T follicular helper cell (primary cell): ENCODE results near the gene SLC18A3.

ENCODE experiments used
- DNase-seq: peaks from one replicate; pipeline ENCODE4 v3.0.0-alpha.2; 2020; ENCODE audit warnings: low read depth

Gene SLC18A3

DNA sequence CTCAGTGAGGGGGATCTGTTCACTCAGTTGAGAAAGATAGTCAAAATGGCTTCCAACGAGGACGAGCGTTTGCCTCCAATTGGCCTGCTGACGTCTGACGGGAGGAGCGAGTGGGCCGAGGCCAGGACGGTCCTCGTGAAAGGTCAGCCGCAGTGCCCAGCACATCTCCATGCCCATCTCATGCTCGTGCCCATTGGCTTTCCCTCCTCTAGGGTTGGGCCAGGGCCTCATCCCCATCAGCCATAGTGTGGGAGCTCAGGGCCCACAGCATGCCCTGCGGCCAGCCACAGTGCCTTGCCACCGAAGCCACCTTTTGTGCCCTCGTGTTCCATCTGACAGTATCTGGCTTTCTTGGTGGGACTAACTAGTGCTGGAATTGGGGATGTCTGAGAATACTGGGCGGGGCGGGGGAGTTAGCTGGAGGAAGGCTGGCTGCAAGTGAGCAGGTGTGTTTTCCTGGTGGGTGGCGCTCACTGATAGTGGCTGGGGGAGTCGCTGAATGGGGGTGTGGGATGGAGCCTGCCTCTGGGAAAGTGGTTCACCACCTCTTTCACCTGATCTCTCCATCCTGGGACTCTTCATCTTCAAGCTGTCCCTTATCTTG is 17.6 kb downstream of the SLC18A3 start:
- no peak for DNase-seq

- DNase-seq: no peak
Observed at GRCh38 chr10:49628599-49628998, 18.5 kb downstream of the SLC18A3 start.

- DNase-seq: no peak
Observed at GRCh38 chr10:49629431-49629881, 19.3 kb downstream of the SLC18A3 start.

DNA sequence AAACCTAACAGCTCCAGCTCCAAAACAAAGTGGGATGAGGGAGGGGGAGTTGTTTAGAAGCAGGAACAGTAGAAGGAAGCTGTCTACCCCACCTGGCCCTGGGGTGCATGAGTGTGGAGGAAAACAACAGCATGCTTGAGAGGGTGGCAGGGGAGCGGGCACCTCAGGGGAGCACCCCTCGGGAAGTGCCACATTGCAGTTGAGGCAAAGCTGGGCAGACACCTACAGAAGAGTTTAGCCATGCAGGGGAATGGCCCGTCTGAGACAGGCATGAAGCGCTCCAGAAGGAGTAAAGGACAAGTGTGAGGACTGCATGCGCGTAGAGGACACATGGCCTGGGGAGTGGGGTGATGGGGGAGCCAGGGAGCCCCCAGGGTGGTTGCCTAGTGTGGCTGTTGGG is 21.9 kb downstream of the SLC18A3 start:
- no peak for DNase-seq

- no peak for DNase-seq
Observed at GRCh38 chr10:49632406-49633317, 22.6 kb downstream of the SLC18A3 start.

DNA sequence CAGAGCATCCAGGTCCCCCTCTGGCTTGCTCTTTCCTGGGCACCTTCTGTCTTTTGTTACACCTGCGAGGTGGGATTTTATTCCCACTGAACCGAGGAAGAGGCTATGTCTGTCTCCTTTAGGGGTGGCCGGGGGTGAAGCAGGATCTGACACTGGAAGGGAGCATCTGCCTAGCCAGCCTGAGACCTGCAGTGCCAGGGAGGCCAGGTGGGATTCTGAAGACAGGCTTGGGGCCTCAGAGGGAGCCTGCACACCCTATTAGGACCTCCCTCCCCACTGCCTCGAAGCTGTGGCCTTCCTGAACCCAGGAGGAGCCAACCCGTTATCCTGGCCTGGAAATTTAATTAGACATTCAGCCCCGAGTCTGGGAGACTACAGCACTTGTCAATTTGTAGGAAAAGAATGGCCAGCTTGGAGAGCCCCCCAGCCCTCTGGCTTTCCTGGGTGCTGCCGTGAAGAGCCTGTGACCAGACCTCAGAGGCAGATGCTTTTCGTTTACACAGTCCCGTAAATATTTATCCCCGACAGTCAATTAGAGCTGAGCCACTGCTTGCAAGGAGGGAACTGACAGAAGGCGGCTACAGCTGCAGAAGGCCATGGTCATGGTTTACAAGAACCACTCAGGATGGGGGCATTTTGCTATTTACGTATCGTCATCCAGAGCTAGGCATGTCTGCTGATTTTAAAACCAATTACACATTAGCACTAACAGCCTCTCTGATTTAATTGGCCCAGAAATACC is 23.4 kb downstream of the SLC18A3 start:
- no peak for DNase-seq

DNA sequence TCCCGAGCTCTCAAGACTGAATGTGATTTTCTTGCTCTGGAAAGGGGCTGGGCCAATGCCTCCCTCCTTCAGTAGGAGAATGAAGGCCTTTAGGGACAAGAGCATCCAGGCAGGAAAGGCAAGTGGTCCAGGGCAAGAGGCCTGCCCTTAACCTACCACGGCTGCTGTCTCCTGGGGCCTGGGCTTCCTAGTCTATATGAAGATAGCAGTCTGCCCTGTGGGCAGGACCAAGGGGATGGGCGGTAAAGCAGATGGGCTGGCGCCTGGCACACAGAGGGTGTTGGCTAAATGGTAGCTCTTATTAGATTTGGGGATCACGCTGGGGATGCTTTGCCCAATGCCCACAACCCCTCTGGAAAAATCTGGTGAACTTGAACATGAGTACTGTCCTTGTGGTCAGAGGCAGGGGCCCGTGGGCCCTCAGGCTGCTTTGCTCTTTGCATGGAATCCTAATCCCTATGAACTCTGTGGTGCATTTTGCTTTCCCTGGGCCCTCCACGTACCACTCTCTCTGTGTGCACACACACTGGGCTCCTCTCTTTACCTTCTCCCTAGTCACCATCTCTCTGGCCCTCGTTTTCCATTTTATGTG is 24.1 kb downstream of the SLC18A3 start:
- no peak for DNase-seq

- no peak for DNase-seq
Observed at GRCh38 chr10:49642311-49642710, 32.2 kb downstream of the SLC18A3 start.

- DNase-seq: no peak
Observed at GRCh38 chr10:49643241-49644034, 33.3 kb downstream of the SLC18A3 start.

- no peak for DNase-seq
Observed at GRCh38 chr10:49644035-49644646, 34.0 kb downstream of the SLC18A3 start.

- DNase-seq: no peak
Observed at GRCh38 chr10:49645417-49645816, 35.3 kb downstream of the SLC18A3 start.

GRCh38 chr10:49645871-49646870 is 36.1 kb downstream of the SLC18A3 start:
- DNase-seq: no peak

DNA sequence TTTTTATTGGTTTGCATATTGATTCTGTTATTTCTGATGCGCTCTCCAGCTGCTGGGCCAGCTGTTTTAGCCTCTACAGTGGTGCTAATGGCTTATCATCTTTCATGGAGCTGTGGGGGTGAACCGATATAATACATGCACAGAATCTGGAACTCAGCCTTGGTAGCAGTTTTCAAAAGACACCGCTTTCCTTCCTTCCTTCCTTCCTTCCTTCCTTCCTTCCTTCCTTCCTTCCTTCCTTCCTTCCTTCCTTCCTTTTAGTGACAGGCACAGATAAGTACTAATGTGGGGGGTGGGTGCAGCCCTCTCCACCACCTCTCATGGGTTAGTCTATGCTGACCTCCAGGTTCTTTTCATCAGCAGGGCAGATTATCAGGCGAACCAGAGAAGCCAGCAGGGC is 37.4 kb downstream of the SLC18A3 start:
- DNase-seq: no peak

DNA sequence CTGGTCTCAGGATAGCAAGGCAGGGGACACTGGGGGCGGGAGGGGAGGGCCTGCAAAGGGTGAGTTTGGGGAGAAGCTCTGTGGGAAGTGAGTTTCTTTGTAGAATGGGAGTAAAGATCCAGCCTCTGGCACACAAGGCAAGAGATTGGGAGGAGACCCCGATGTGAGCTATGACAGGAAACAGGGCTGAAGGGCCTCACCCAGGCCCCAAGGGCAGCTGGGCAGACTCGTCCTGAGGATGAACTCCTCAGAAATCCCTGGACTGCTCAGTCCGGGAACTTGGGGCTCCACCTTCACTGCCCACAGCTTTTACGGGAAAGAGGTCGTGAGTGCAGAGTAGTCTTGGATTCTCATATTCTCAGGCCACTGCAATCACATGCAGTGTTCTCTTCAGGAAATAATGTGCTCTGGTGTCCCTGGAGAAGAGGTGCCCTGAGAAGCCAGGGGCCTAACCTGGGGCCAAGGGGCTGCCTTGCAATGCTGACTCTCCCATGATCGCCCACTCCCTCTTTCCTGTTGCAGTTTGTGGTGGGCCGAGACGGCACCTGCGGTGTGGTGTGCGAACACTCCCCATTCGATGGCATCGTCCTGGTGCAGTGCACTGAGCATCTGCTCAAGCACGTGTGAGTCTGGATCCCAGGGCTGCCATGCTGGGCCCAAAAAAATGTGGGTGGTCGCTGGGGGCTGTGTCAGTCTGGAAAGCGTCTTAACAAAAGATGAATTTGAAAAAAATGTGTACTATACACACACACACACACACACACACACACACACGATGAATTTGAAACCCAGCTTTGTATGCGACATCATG is 38.1 kb downstream of the SLC18A3 start:
- no peak for DNase-seq

DNA sequence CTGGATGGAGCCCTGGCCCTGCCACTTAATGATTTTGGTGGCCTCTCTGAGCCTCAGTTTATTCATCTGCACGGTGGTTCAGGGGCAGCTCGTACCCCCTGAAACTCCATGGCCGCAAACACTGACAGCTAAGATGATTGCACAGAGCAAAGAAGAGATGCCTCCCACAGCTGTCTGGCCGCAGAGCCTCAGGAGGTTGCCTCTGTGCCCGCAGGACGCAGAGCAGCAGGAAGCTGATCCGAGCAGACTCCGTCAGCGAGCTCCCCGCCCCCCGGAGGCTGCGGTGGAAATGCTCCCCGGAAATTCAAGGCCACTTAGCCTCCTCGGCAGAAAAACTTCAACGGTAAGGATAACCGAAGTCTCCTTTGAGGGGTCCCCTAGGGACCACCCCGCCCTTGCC is 39.2 kb downstream of the SLC18A3 start:
- DNase-seq: no peak

- DNase-seq: no peak
Observed at GRCh38 chr10:49649936-49650723, 40.0 kb downstream of the SLC18A3 start.

DNA sequence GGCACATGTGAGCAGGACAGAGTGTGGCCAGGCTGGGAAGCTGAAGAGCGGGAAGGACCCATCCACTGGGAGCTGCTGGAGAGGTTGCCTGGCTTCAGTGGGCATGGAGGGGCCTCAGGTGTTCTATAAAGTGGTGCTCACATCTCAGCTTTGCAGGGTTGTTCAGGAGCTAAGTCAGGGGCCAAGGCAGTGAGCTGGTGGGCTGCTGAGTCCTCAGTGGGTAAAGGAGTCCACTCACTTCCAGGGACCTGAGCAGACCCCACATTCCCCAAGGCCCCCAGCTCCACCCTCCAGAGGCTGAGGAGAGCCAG is 40.6 kb downstream of the SLC18A3 start:
- DNase-seq: no peak
